ENCODE measurements around the gene GSN.
A peak's percentile ranks its signal among the peaks of the same experiment; 100 is the strongest.

Gene GSN

DNA sequence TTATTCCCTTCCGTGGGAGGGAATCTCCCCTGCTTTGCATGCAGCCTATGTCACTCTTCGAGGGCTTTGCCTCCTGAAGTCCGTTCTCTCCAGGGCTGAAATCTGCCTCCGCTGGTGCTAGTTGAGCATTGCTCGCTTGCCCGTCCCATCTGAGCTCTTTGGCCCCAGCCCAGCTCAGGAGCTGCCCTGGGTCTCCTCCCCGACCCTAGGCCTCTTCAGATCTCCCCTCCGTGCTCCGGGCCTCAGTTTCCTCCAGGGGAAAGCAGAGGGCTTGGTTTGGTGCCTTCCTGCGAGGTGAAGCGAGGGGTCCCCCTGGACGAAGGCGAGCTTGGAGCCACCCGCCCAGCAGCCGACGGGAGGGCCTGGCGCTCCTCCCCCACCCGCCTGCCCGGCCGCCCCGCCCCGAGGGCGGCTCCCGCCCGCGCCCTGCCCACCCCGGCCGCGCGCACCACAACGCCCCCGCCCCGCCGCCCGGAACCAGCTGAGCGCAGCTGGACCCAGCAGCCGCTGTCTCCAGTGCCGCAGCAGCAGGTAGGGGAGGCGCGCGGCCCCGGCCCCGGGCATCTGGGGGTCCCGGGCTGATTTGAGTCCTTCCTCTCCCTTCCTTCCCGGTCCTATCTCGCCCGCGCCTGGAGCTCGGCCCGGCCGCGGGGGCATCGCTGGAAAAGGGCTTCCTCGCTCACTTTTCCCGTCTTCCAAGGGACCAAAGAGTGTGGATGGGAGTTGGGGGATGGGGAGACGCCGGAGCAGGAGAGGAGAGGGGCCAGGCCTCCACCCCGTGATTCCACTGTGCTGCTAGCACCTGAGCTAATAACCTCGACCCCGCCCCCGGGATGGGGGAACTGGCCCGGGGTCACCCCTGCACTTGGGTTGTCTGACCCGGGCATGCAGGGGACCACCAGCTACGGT lies at the start of gene GSN:
TSS of gene GSN (plus strand) at position 474 of the 909 bp plus-strand sequence. CDS start 33,810 bp downstream, outside the sequence.
- Histone ChIP-seq H3K9ac (ENCODE audit: low read depth, low read length) (peak within 1 kb of the TSS; percentile 66; the same call in 1 of the 2 replicates), H3K27ac (ENCODE audit: low read length) (no peak within 1 kb of the TSS), H3K4me1 (ENCODE audit: insufficient read depth, low read length) (peaks cover 21% of the 10 kb centered on the region; the same call in 1 of the 2 replicates), H3K4me3 (ENCODE audit: low read length) (peak within 1 kb of the TSS; percentile 79), H3K9me3 (ENCODE audit: insufficient read depth, low read depth, low read length) (no peaks in the 10 kb centered on the region), H3K27me3 (ENCODE audit: insufficient read depth, low read length) (peaks cover 67% of the 10 kb centered on the region), H3K36me3 (ENCODE audit: insufficient read depth, low read depth, low read length) (no peaks in the 10 kb centered on the region)

DNA sequence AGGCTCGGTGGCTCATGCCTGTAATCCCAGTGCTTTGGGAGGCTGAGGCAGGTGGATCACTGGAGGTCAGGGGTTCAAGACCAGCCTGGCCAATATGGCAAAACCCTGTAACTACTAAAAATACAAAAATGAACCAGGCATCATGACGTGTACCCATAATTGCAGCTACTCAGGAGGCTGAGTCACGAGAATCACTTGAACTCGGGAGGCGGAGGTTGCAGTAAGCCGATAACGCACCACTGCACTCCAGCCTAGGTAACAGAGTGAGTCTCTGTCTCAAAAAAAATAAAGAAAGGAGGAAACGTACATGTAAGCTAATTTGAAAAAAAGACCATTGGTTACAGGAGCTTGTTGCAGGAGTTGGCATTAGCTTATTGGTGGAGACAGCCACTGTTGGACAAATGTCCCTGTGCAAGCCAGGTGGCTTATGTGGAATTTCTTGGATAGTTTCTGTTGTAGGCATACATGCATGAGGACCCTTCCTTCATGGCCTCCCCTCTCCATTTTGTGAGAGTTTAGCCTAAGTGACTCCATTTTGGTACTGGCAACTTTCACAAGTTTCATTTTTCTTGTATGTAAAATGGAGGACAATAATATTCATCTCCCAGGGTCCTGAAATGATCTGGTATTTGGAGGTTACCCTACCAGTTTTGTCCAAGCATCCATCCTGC lies 49.5 kb upstream of the GSN start:
- H3K36me3 ChIP-seq (ENCODE audit: insufficient read depth, low read depth, low read length) = no peaks in the 10 kb centered on the region
- H3K9me3 ChIP-seq (ENCODE audit: insufficient read depth, low read depth, low read length) = no peaks in the 10 kb centered on the region
- H3K4me3 ChIP-seq (ENCODE audit: low read length) = no peak overlapping the region
- no peaks in the 10 kb centered on the region for H3K27me3 ChIP-seq (ENCODE audit: insufficient read depth, low read length)
- peaks cover 25% of the 10 kb centered on the region for H3K4me1 ChIP-seq (ENCODE audit: insufficient read depth, low read length)
- no peak overlapping the region for H3K9ac ChIP-seq (ENCODE audit: low read depth, low read length)
- H3K27ac ChIP-seq (ENCODE audit: low read length) = no peak overlapping the region

DNA sequence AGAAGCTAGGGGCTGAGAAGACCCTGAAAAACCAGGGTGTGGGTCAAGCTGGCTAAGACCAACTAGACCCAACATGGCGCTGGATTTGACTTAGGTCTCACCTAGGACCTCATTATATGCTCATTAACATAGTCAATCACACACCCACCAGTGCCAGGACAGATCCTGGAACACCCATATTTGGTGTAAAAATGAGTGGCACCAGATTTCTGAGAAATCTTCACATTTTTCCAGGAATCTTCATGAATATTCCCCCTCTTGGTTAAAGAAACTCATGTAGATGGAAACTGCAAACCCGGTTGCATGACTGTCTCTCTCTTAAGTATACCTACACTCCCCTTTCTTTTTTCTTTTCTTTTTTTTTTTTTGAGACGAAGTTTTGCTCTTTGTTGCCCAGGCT lies 48.4 kb upstream of the GSN start:
- no peaks in the 10 kb centered on the region for H3K27me3 ChIP-seq (ENCODE audit: insufficient read depth, low read length)
- no peak overlapping the region for H3K9ac ChIP-seq (ENCODE audit: low read depth, low read length)
- no peaks in the 10 kb centered on the region for H3K9me3 ChIP-seq (ENCODE audit: insufficient read depth, low read depth, low read length)
- H3K4me1 ChIP-seq (ENCODE audit: insufficient read depth, low read length) = peaks cover 25% of the 10 kb centered on the region
- H3K27ac ChIP-seq (ENCODE audit: low read length) = no peak overlapping the region
- H3K36me3 ChIP-seq (ENCODE audit: insufficient read depth, low read depth, low read length) = no peaks in the 10 kb centered on the region
- H3K4me3 ChIP-seq (ENCODE audit: low read length) = no peak overlapping the region

DNA sequence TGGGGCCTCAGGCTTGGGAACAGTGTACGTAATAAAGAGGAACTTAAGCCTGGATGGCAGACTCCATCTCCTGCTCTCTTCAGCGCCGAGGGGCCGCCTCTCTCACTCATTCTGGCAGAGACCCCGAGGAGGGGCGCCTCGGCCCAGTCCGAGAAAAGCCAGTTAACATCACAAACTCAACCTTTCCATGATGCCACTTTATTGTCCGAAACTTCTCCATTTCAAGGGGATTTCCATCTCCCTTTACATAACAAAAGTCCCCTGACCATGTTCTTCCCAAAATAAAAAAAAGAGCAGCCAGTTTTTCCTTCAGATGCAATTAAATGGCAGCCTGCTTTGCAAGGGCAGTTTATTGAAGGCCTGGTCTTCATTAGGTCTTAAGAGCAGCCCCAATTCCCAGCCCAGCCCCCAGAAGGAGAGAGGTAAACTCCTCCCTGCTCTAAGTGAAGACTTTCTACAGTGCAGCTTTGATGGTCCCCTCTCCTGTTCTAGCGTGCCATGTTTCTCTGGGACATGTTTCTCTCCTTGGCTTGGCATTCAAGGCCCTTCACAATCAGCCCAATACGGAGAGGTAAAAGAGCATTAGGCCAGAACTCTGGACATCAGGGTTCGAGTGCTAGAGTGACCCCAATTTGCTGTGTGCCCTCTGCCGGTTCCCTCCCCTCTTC lies 46.8 kb upstream of the GSN start:
- Histone ChIP-seq H3K9ac (ENCODE audit: low read depth, low read length) (peak overlapping the region; percentile 70; the same call in 1 of the 2 replicates), H3K4me1 (ENCODE audit: insufficient read depth, low read length) (peaks cover 25% of the 10 kb centered on the region), H3K36me3 (ENCODE audit: insufficient read depth, low read depth, low read length) (no peaks in the 10 kb centered on the region), H3K27ac (ENCODE audit: low read length) (peak overlapping the region; percentile 76), H3K27me3 (ENCODE audit: insufficient read depth, low read length) (no peaks in the 10 kb centered on the region), H3K4me3 (ENCODE audit: low read length) (peak overlapping the region; percentile 54; the same call in 1 of the 2 replicates), H3K9me3 (ENCODE audit: insufficient read depth, low read depth, low read length) (no peaks in the 10 kb centered on the region)

DNA sequence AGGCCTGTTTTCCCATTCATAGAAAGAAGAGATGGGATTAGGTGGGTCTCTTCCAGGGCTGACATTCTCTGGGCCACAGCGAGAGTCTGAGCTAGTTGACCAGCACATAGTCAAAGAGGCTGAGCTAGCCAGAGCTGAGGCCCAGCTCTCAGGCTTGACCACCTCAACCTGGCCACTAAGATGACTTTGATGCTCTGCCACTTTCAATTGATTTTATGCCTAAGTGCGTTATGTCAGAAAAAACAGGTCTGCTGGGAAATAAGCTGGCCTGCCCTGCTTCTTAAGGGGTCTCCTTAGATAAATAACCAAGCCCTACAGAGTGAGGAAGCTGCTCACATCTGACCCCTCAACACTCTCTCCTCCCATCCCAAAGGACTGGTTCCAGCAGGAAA lies 46.3 kb upstream of the GSN start:
- peaks cover 25% of the 10 kb centered on the region for H3K4me1 ChIP-seq (ENCODE audit: insufficient read depth, low read length)
- H3K4me3 ChIP-seq (ENCODE audit: low read length) = peak overlapping the region; percentile 54; the same call in 1 of the 2 replicates
- peak overlapping the region; percentile 60 for H3K27ac ChIP-seq (ENCODE audit: low read length)
- no peaks in the 10 kb centered on the region for H3K36me3 ChIP-seq (ENCODE audit: insufficient read depth, low read depth, low read length)
- no peaks in the 10 kb centered on the region for H3K9me3 ChIP-seq (ENCODE audit: insufficient read depth, low read depth, low read length)
- no peaks in the 10 kb centered on the region for H3K27me3 ChIP-seq (ENCODE audit: insufficient read depth, low read length)
- peak overlapping the region; percentile 70; the same call in 1 of the 2 replicates for H3K9ac ChIP-seq (ENCODE audit: low read depth, low read length)

DNA sequence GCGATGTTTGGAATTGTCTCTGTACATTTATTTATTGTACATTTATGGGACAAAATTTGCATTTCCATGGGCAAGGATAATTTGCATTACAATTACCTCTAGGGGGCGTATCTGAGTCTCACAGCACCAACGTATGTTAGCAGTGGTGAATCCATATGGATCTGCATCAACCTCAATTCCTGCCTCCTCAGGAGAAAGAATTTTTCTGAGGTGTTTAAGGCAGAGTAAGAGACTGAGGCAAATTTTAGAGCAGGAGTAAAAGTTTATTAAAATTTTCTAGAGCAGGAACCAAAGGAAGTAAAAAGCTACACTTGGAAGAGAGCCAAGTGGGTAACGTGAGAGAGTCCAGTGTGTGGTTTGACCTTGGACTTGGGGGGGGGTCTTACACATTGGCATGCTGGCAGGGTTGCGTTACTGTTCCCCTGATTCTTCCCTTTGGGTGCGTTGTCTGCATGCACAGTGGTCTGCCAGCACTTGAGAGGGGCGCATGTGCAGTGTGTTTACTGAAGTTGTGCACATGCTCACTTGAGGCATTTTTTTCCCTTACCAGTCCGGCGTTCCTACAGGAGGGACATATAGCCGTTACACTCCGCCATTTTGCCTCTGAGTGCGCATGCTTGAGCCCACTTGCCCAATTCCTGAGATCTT lies 45.3 kb upstream of the GSN start:
- H3K4me1 ChIP-seq (ENCODE audit: insufficient read depth, low read length) = peaks cover 25% of the 10 kb centered on the region
- H3K9me3 ChIP-seq (ENCODE audit: insufficient read depth, low read depth, low read length) = no peaks in the 10 kb centered on the region
- no peak overlapping the region for H3K27ac ChIP-seq (ENCODE audit: low read length)
- H3K4me3 ChIP-seq (ENCODE audit: low read length) = no peak overlapping the region
- H3K36me3 ChIP-seq (ENCODE audit: insufficient read depth, low read depth, low read length) = no peaks in the 10 kb centered on the region
- H3K9ac ChIP-seq (ENCODE audit: low read depth, low read length) = no peak overlapping the region
- H3K27me3 ChIP-seq (ENCODE audit: insufficient read depth, low read length) = no peaks in the 10 kb centered on the region

DNA sequence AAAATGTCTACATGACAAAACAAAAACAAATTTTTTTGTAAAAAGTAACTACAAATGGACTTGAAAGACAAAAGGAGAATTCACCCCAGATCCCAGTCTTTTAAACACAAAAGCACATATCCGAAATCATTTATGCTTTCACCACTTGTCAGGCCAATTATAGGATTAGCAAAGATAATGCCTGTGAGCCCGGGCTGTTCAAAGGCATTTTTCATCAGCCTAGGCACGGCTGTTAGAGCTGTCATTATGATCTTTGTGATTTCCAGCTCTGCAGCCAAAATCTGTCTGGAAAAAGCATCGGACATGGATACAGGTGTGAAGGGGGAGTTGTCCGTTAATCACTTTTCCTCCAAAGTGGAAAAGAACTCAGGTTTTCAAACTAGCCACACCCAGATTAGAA lies 42.7 kb upstream of the GSN start:
- H3K4me1 ChIP-seq (ENCODE audit: insufficient read depth, low read length) = peaks cover 22% of the 10 kb centered on the region
- H3K27me3 ChIP-seq (ENCODE audit: insufficient read depth, low read length) = no peaks in the 10 kb centered on the region
- H3K27ac ChIP-seq (ENCODE audit: low read length) = no peak overlapping the region
- H3K36me3 ChIP-seq (ENCODE audit: insufficient read depth, low read depth, low read length) = no peaks in the 10 kb centered on the region
- no peak overlapping the region for H3K4me3 ChIP-seq (ENCODE audit: low read length)
- H3K9ac ChIP-seq (ENCODE audit: low read depth, low read length) = no peak overlapping the region
- no peaks in the 10 kb centered on the region for H3K9me3 ChIP-seq (ENCODE audit: insufficient read depth, low read depth, low read length)

DNA sequence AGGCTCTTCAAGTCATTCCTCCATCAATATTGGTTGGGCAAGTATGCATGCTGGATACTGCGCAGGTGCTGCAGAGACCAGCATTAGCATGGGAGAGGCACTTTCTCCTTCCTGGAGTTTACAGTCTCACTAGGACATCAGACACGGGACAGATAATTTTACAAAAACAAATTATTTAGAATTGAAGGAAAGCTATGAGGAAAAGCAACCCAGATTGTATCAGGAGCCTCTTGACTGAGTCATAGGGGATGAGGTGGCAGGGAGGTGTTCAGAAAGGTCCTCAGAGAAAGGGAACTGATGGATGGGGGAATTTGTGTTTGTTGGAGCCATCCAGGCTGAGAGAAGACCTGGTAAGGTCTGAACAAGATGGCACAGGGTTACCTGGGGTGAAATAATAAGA lies 41.8 kb upstream of the GSN start:
- H3K4me3 ChIP-seq (ENCODE audit: low read length) = no peak overlapping the region
- no peaks in the 10 kb centered on the region for H3K36me3 ChIP-seq (ENCODE audit: insufficient read depth, low read depth, low read length)
- no peaks in the 10 kb centered on the region for H3K27me3 ChIP-seq (ENCODE audit: insufficient read depth, low read length)
- no peak overlapping the region for H3K27ac ChIP-seq (ENCODE audit: low read length)
- no peaks in the 10 kb centered on the region for H3K9me3 ChIP-seq (ENCODE audit: insufficient read depth, low read depth, low read length)
- peaks cover 16% of the 10 kb centered on the region; the same call in 1 of the 2 replicates for H3K4me1 ChIP-seq (ENCODE audit: insufficient read depth, low read length)
- no peak overlapping the region for H3K9ac ChIP-seq (ENCODE audit: low read depth, low read length)

DNA sequence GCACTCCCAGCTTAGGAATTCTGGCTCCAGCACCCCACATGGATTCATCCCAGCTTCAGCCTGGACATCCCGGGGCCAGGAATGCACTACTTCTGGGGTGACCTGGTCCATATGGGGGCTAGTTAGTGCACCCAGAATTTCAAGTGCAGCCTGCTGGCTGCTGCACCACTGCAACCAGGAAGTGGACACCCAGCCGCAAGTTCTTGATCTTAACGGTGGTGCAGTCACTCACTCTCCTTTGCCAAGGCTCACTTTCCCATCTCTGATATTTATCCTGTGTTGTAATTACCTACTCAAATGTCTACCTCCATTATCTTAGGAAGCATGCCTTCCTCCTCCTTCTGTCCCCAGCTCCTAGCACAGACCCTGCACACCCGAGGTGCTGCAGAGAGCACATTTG lies 40.1 kb upstream of the GSN start:
- no peak overlapping the region for H3K4me3 ChIP-seq (ENCODE audit: low read length)
- H3K27ac ChIP-seq (ENCODE audit: low read length) = no peak overlapping the region
- no peaks in the 10 kb centered on the region for H3K4me1 ChIP-seq (ENCODE audit: insufficient read depth, low read length)
- H3K36me3 ChIP-seq (ENCODE audit: insufficient read depth, low read depth, low read length) = no peaks in the 10 kb centered on the region
- no peak overlapping the region for H3K9ac ChIP-seq (ENCODE audit: low read depth, low read length)
- no peaks in the 10 kb centered on the region for H3K9me3 ChIP-seq (ENCODE audit: insufficient read depth, low read depth, low read length)
- H3K27me3 ChIP-seq (ENCODE audit: insufficient read depth, low read length) = no peaks in the 10 kb centered on the region

DNA sequence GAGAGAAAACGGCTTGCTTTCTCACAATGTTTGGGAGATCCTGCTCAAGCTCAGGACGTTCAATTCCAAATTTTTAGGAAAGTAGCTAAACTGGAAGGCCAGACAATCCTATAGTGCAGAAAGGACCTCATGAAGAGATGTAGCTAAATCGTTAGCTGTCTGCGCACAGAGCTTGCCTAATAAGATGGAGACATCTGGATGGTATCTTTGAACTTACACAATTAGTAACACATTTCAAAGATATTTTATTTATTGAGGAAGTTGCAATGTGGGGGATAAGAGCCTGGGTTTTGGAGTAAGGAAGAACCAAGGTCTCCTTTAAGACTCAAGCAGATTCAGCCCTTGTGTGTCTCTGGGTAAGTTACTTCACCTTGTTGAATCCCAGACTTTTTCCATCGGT lies 37.7 kb upstream of the GSN start:
- Histone ChIP-seq H3K27me3 (ENCODE audit: insufficient read depth, low read length) (no peaks in the 10 kb centered on the region), H3K9me3 (ENCODE audit: insufficient read depth, low read depth, low read length) (no peaks in the 10 kb centered on the region), H3K27ac (ENCODE audit: low read length) (no peak overlapping the region), H3K36me3 (ENCODE audit: insufficient read depth, low read depth, low read length) (no peaks in the 10 kb centered on the region), H3K4me3 (ENCODE audit: low read length) (no peak overlapping the region), H3K4me1 (ENCODE audit: insufficient read depth, low read length) (no peaks in the 10 kb centered on the region), H3K9ac (ENCODE audit: low read depth, low read length) (no peak overlapping the region)

DNA sequence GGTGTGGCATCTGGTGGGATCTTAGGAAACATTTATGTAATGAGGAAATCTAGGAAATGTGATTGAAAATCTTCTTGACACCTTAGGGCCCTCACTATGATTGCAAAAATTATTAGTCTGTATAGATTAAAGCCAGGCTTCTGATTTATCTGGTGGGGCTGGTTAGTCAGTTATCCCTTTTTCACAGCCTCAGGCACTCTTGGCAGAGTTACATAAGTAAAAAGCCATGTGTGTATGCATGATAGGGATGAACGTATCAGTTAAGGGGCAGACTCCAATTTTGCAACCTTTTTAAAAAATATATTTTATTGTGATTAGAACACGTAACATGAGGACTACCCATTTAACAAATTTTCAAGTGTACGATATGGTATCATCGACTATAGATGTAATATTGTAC lies 35.7 kb upstream of the GSN start:
- H3K36me3 ChIP-seq (ENCODE audit: insufficient read depth, low read depth, low read length) = no peaks in the 10 kb centered on the region
- no peak overlapping the region for H3K27ac ChIP-seq (ENCODE audit: low read length)
- H3K27me3 ChIP-seq (ENCODE audit: insufficient read depth, low read length) = no peaks in the 10 kb centered on the region
- H3K9me3 ChIP-seq (ENCODE audit: insufficient read depth, low read depth, low read length) = no peaks in the 10 kb centered on the region
- H3K4me3 ChIP-seq (ENCODE audit: low read length) = no peak overlapping the region
- no peaks in the 10 kb centered on the region for H3K4me1 ChIP-seq (ENCODE audit: insufficient read depth, low read length)
- no peak overlapping the region for H3K9ac ChIP-seq (ENCODE audit: low read depth, low read length)

Measured in iPS-20b (cell line).